ENCODE results near the gene MTMR3.
"Not testable (repeated sequence)": the region's sequence is repeated elsewhere in the genome, so short reads cannot be mapped to it uniquely, and the experiment has no call there.

DNA sequence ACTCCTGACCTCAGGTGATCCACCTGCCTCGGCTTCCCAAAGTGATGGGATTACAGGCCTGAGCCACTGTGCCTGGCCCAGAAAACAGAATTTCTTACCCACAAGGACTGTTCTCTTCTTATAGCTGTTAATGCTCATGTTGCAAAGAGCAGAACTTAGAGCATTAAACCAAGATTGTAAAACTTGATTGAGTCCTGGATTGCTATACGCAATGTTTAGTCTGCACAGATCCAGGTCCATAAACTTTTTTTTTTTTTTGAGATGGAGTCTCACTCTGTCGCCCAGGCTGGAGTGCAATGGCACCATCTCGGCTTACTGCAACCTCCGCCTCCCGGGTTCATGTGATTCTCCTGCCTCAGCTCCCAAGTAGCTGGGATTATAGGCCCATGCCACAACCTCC lies 178.1 kb downstream of the MTMR3 start:
- TF ChIP-seq, protein P1, sequence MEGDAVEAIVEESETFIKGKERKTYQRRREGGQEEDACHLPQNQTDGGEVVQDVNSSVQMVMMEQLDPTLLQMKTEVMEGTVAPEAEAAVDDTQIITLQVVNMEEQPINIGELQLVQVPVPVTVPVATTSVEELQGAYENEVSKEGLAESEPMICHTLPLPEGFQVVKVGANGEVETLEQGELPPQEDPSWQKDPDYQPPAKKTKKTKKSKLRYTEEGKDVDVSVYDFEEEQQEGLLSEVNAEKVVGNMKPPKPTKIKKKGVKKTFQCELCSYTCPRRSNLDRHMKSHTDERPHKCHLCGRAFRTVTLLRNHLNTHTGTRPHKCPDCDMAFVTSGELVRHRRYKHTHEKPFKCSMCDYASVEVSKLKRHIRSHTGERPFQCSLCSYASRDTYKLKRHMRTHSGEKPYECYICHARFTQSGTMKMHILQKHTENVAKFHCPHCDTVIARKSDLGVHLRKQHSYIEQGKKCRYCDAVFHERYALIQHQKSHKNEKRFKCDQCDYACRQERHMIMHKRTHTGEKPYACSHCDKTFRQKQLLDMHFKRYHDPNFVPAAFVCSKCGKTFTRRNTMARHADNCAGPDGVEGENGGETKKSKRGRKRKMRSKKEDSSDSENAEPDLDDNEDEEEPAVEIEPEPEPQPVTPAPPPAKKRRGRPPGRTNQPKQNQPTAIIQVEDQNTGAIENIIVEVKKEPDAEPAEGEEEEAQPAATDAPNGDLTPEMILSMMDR (IDR thresholded peaks at IDR 0.05): not testable (repeated sequence)
- TF ChIP-seq POLR2A (IDR thresholded peaks at IDR 0.05): not testable (repeated sequence)
